Measurements from ENCODE around the gene CH25H.

- TF ChIP-seq HDGF (IDR thresholded peaks at IDR 0.05; ENCODE audit: borderline replicate concordance) (no peak), SUZ12 (IDR thresholded peaks at IDR 0.05) (no peak), FOXM1 (IDR thresholded peaks at IDR 0.05; ENCODE audit: borderline replicate concordance) (no peak), LEF1 (IDR thresholded peaks at IDR 0.05; ENCODE audit: borderline replicate concordance) (no peak)
These were observed 5.6 kb downstream of the CH25H start for GRCh38 chr10:89201345-89202032.
